Activated CD4-positive, alpha-beta T cell treated with anti-CD3 and anti-CD28 coated beads, Interleukin-2, amount 50 U/mL, for 16 hours (primary cell): ENCODE data around the gene C16orf74.

Experiments
- DNase-seq: peaks from one replicate; pipeline ENCODE4 v3.0.0-alpha.2; 2020

C16orf74 gene

GRCh38 chr16:85715169-85716021, 35.5 kb downstream of the C16orf74 start:
- no peak for DNase-seq

- DNase-seq, result no peak
These were observed 38.1 kb downstream of the C16orf74 start for GRCh38 chr16:85712801-85713200.

GRCh38 chr16:85711982-85712587, 38.8 kb downstream of the C16orf74 start:
- DNase-seq, result no peak

- DNase-seq, result no peak
These were observed 40.2 kb downstream of the C16orf74 start for GRCh38 chr16:85710732-85711131.

DNA sequence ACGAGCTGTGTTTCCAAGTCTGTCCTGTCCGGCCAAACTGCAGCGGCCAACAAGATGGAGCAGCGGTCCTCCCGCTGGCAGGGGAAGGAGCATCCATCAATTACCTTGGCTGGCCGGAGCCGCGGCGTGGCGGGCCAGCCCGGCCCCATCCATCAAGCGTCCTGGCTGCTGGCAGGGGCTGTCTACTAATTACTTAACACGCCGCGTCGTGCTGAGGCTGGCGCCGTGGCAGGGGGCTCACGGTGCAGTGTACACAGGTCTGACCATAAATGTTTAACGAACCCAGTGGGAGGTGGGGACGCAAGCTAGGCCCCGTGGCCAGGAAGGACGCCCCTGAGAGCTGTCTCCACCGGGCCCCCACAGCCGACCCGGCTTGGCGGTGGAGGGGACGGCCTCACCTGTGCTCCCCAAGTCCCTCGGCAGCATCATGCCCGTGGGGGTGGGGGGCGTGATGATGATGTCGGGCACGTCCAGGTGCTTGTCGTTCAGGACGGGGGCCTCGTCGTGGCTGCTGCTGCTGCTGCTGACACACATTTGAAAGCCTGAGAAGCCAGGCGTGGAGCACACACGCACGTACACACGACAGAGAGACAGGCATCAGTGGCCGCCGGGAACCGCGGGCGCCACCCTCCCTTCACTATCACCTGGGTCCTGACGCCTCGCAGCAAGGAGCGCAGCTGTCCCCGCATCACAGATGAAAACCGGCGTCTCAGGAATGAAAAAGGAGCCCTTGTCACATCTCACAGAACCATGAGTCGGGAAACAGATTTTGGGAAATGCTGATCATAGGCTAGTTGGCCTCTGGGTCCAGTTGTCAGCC, 40.9 kb downstream of the C16orf74 start:
- DNase-seq, result no peak

- DNase-seq, result no peak
These were observed 42.6 kb downstream of the C16orf74 start for GRCh38 chr16:85708338-85708737.

DNA sequence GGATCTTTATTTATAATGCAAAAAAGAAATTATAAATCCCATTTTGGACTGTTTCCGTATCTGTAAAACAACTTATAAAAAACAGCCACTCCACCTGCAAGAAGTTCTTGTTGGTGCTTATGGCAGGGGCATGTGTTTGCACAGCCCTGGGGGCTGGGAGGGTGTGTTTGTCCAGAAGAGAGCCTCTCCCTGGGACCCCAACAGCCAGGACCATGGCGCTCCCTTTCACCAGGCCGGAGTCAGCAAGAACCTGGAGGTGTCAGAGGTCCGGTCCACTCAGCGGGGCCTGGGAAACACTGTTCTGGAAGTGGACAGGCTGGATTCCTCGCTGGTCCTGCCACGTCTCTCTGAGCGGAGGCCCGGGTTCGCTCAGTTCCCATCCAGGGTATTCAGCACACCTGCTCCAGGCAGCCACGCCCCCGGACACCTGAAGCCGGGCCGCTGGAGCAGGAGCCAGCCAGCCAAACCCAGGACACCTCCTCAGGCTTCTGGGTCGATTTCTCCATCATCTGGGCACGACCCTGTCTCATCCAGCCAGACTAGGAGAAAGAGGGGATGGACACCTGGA, 43.3 kb downstream of the C16orf74 start:
- no peak for DNase-seq

GRCh38 chr16:85706449-85707034, 44.4 kb downstream of the C16orf74 start:
- DNase-seq, result no peak

DNA sequence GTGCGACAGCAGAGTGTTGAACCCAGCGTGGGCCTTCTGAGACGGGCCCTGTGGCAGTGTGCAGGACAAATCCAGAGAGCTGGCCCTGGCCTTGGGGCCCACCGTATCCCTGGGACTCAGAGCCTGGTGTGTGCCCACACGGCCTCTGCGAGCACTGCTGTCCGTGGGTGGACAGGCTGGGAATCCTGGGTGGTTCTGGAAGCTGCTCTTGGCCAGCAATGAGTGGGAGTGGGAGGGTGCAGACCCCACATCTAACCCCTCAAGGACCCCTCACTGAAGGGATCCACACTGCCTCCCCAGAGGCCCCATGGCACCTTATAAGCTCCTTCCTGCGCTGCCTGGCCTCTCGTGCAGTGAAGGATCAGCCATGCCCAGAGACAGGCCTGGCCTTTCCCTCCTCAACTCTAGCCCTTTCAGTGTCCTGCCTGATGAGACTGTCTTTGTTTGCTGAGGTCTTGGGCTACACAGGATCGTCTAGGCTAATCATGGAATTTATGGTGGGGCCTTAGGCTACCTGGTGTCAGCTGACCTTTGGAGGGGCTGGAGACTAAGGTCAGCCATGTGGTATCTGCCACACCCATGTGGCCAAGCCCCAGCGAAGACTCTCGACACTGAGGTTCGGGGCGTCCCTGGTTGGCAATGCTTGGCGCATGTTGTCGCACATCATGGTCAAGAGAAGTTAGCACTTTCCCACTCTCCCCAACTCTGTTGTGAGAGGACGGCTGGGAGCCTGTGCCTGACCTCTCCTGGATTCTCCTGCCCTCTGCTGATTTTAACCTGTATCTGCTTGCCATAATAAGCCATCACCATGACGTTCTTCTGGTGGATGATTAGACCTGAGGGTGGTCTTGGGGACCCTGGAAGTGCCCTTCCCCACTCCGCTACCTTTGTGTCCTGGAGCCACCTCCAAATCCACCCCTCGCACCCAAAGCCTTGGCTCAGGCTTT, 45.7 kb downstream of the C16orf74 start:
- no peak for DNase-seq

DNA sequence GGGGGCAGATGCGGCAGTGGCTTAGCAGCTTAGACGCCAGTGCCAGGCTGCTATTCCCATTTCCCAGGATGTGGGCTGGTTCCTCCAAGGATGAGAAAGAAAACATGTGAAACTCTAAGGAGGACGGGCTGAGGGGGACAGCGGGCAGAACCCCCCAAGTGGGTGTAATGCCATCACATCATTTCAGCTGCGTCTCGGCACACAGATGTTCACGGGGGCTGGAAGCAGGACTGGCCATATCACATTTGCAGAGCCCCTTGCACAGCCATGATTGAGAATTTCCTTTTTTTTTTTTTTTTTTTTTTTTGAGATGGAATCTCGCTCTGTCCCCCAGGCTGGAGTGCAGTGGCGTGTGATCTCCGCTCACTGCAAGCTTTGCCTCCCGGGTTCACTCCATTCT, 46.9 kb downstream of the C16orf74 start:
- no peak for DNase-seq

DNA sequence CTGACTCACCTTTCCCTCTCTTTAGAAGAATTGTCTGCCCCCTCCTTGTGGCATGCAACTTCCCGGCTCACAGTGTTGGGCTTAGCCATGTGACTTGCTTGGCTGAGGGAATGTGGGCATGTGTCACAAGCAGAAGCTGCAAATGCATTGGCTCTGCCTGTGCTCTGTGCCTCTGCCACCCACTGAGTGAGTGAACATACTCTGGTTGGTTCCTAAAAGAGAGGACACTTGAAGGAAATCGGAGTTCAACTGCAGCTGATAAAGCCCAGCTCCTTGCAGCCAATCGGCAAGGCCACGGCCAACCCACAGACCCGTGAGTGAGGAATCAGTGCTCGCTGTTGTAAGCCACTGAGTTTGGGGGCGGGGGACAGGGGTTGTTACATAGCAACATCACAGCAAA, 51.3 kb downstream of the C16orf74 start:
- DNase-seq, result no peak

- no peak for DNase-seq
These were observed 51.8 kb downstream of the C16orf74 start for GRCh38 chr16:85698935-85699558.

DNA sequence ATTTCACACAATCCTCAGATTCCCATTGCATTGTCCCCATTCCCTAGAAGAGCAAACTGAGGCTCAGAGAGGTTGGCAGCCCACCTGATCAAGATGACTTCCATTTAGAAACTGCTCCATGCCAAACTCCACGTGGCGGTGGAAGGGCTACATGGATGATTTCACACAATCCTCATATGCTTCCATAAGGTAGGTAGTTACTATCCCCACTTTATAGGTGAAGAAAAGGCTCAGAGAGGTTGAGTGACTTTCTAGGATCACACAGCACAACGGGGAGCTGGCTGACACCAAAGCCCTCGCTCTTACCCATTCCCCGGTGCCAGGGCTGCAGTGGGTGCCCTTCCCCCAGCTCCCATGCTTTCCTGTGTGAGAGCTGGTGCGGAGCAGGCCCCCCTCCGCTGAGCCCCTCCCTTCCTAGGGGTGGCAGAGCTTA, 52.4 kb downstream of the C16orf74 start:
- DNase-seq, result no peak

GRCh38 chr16:85697431-85697830, 53.5 kb downstream of the C16orf74 start:
- no peak for DNase-seq

DNA sequence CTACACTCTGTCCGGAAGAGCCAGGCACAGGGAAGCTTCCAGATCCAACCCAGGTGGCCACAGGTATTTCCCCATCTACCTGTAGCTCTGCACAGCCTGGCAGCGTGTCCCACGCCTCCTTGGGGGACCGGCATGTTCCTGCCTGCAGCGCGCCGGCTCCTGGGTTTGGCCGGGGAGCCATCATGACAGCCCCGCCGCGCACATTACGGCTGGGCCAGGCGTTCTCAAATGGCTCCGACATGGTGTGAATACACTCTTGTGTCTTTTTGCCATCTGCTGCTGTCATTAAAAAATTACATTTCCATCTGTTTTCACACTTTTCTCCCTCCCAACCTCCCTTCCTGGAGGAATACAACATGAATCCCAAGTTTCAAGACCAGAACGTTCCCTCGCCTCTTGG, 54.1 kb downstream of the C16orf74 start:
- DNase-seq, result no peak

DNA sequence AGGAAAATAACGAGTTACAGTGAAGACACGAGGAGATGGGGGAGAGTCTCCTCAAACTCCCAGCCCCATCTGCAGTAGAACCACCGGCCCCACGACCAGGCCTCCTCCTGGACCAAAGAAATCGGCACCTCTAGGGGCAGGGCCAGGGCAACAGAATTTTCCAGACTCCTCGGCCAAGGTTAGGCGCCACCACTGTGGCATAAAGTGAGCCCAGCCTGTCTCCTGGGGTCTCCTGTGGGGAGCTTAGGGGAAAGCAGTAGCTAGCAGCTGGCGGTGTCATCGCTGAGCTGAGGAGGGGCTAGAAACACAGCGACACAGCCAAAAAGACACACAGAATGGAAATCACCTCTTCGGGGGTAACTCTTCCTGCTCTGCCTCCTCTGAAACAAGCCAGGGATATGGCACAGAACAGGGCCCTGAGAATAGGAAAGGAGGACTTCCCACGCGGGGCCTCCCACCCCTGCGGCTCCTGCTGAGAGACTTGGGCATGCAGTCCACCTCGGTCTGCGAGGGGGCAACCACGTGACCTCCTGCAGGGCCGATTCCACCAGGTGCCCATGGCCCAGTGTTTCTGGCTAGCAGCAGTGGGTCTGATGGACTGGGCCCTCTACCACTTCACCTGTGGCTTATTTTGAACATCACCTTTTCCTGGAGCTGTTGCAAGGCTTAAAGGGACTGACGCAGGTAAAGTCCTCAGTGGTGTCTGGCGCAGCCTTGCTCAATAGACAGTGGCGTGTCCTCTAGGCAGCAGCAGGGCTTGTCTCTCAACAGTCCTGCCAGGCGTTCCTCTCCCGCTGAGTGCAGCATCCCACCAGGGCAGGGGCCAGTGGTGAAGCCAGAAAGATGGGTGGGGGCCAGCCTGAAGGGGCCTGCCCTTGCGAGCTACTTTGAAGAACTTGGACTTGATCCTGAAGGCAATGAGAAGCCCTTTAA, 55.4 kb downstream of the C16orf74 start:
- DNase-seq, result no peak

DNA sequence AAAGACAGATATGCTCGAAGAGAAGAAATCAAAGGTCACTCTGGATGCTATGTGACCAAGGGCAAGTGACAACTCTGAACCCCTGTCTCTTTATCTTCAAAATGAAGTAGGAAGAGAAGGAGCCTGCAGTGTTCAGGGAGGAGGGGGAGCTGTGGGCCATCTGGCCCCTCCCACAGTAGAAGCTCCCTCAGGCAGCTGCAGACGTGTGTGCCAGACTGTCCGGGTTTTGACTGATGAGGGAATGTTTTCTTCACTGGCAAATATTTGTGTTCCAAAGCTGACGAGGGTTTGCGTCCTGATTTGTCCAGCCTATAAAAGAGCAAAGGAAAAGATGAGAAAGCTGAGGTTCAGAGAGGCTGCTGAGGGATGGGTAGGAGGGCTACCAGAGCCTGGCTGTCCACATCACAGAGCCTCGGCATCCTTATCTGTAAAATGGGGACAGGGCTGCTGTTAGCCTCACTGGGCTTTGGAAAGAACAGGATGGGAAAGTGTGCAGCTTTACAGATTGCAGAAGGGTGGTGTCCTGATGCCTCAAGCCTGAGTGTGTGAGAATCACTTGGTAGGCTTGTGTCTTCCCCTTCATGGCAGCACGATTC, 60.3 kb downstream of the C16orf74 start:
- DNase-seq, result no peak

GRCh38 chr16:85689950-85690320, 61.0 kb downstream of the C16orf74 start:
- no peak for DNase-seq

DNA sequence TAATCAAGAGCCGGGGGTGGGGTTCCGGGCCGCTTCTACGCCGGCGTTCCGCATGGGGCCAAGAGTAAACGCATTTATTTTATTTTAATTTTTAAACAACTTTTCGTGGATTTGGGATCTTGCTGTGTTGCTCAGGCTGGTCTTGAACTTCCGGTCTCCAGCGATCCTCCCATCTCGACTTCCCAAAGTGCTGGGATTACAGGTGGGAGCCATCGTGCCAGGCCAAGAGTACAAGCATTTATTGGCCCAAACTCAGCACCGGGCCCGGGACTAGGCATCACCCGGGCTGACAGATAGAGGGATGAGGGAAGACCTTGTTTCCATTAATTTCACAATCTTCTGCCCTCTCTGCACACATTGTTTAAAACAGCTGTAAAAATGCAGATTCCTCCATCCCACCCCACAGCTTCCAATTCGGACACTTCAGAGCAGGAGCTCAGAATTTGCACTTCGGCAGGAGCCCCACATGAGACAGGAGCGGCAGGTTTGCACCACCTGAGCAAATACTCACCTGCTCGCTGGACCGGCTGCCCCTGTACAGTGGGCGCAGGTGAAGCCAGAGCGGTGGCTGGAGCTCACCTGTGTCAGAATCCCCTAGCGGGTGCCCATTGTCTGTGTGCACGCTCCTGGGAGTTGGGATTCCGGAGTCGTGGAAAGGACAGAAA, 61.5 kb downstream of the C16orf74 start:
- DNase-seq, result no peak
